C1 segment of cervical spinal cord (tissue), 14 donors: ENCODE results near the gene CDK11B.
"Not testable (repeated sequence)": the region's sequence is repeated elsewhere in the genome, so short reads cannot be mapped to it uniquely, and the experiment has no call there.

Source experiments
- DNase-seq, 14 donors: peaks; one replicate each; lab custom pipeline; 2025; lab: John Stamatoyannopoulos, UW

CDK11B gene

DNA sequence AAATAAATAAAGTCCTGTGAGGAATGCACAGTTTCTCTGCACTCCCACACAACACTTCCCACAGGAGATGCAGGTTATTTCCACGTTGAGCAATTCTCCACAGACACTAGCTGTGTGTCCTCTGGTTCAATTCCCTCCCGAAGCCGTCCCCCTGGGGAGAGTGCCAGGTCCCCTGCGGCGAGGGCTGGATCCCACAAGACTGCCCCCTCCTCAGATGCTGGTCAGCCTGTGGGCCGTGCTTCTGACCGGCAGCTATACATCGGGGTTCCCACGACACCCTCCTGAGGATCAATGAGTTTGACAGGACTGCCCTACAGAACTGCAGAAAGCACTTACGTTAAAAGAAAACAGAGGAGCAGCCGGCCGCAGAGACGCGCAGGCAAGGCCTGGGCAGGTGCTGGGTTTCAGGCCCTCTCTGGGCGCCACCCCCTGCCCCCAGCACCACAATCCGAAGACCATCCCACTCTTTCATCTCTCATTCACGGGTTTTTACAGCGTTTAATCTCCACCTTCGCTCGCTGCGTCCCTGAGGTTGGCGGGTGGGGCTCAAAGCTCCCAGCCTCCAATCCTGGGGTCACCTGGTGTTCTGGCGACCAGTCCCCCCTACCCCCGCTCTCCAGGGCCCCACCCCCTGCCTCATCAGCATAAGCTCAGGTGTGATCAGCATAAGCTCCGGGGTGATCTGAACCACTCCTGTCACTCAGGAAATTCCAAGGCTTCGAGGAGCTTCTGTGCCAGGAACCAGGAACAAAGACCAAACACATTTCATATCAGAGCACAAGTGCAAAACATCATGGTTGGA lies 24.5 kb upstream of the CDK11B start:
- no peak for DNase-seq

DNA sequence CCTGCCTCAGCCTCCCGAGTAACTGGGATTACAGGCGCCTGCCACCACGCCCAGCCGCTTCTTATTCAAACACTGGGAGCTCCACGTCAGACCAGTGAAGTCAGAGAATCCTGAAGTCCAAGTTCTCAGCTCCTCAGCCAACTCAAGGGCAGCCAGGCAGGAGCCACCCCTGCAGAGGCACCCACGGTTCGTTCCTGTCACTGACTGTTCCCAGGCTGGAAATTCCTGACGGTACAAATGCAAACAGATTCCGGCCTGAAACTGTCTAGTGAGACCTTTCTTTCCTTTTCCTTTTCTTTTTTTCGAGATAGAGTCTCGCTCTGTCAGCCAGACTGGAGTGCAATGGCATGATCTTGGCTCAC lies 22.1 kb upstream of the CDK11B start:
- DNase-seq, result no peak

GRCh38 chr1:1680031-1680911 lies 21.5 kb upstream of the CDK11B start:
- DNase-seq, result no peak

- DNase-seq, result peak in 1 of 14 donors; percentile 39
Observed at GRCh38 chr1:1678581-1679380, 20.0 kb upstream of the CDK11B start.

DNA sequence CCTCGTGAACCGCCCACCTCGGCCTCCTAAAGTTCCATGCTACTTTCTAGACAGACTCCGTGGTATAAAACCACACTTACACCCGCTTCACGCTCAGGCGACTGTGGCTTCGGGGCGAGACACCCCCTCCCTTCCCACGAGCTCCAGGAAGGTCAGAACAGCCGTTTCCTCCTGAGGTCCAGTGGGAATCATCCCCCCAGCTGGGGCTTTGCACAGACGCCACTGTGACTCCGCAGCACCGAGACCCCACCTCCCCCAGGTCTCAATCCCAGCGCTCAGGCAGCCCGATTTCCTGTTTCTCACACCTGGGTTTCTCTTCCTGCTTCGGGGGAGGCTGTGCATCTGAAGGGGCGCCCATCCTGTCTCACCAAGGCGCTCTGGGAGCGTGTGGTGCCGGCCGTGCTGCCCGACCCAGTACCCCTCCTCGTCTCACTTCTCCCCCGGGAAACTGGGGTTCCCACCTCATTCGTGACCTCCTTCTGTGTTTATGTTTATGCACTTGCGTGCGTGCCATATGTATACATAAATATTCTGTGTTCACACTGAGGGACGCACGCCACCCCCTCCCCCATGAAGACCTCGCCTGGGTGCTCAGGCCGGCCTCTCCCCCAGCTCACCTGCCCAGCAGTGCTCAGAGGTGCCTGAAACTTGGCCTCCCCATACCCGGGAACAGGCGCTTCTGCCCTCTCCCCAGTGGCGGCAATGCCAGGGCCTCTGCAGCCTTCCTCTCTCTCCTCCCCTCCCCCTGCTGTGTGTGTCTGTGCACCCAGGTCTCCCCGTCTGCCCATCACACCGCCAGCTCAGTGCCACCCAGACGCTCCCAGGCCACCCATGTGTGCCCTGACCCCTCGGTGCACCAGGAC lies 19.1 kb upstream of the CDK11B start:
- DNase-seq, result no peak

- DNase-seq, result not testable (repeated sequence)
Observed at GRCh38 chr1:1676087-1676486, 17.3 kb upstream of the CDK11B start.

GRCh38 chr1:1675218-1675617 lies 16.4 kb upstream of the CDK11B start:
- DNase-seq, result not testable (repeated sequence)

DNA sequence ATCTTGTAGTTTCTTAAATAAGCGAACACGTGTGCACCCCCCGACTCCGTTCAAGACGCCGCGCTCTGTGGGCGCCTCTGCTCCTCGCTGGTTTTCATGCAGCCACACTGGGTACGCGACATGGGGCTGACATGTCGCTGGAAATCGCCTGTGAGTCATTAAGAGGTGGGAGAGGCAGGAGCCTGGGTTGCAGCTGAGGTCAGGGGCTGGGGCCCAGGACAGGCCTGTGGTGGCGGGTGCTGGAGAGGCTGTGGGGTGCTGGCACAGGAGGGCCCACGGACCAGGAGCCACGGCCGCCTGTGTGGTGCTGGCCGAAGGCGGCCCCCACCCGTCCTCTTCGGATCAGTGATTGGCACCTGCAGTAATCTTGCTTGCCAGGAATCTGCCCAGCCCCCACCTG lies 16.0 kb upstream of the CDK11B start:
- DNase-seq, result not testable (repeated sequence)

- DNase-seq, result no peak
Observed at GRCh38 chr1:1672181-1672965, 13.6 kb upstream of the CDK11B start.

DNA sequence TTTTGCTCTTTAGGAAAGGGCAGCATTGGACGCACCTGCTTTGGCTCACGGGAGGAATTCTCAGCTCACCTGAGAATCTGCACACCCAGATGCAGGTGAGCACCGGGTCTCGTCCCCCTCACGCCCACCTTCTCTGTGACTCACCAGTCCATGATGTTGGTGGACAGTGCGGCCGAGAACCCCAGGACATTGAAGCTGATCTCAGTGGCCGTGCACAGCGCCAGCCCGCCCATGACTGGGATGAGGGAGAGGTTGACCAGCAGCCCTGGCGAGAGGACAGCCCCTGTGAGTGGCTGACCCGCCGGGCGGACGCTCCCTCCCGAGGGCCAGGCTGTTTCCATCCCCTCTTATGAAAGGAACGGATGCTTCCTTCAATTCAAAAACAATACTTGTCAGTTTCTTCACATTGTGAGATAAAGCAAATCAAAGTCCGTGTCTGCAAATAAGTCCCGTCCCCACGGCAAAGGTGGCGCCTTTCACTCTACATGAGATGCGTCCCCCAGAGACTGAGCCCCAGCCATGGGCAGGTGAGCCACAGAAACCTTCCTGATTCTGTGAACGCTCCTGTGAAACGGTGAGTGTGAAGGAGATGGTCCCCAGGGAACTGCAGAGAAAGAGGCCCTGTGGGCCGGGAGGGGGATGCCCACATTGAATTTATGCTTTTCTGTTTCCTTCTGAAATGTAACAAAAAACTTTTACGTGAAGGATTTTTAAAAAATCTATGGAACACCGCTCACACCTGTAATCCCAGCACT lies 12.7 kb upstream of the CDK11B start:
- DNase-seq, result no peak

DNA sequence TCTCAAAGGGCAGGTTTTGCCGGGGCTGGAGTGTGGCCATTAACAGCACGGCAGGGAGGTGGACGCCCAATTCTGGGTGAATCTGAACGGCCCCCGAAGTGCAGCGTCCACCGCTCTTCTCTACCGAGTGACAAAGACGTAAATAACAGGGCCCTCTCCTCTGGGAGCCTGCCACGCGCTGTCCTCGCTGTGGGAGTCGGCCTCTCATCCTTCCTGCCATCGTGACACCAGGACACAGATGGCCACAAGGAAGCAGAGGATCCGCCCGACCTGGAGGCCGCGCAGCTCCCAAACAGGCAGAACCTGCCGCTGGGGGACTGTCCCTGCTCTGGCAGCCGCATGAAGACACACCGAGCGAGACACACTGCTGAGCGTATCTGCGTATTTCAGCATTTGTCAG lies 12.1 kb upstream of the CDK11B start:
- no peak for DNase-seq

GRCh38 chr1:1669468-1670440 lies 10.9 kb upstream of the CDK11B start:
- DNase-seq, result no peak

DNA sequence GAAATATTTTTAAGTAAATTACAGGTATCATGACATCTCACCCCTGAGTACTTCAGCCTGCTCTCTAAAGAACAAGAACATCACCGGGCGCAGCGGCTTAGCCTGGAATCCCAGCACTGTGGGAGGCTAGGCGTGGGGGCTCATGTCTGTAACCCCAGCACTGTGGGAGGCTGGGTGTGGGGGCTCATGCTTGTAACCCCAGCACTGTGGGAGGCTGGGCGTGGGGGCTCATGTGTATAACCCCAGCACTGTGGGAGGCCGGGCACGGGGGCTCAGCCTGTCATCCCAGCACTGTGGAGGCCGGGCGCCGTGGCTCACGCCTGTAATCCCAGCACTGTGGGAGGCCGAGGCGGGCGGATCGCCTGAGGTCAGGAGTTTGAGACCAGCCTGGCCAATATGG lies 7.7 kb upstream of the CDK11B start:
- no peak for DNase-seq

DNA sequence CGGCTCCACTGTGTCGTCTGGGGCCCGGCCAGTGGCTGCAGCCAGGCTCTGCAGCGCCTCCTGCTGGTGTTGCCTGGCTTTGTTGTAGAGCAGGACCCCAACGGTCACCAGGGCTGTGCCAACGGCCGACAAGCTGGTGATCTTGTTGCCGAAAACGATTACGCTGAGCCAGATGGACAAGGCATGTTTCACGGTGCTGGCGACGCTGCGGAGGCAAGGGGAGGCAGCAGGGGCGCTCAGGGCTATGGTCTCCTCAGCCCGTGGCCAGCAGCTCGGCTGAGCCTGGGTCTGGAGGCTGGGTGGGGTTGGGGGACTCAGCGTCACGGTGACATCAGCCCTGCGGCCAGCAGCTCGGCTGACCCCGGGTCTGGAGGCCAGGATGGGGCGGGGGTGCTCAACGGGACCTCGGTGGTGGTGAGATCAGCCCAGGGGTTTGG lies 7.0 kb upstream of the CDK11B start:
- no peak for DNase-seq

GRCh38 chr1:1664941-1665814 lies 6.4 kb upstream of the CDK11B start:
- no peak for DNase-seq

DNA sequence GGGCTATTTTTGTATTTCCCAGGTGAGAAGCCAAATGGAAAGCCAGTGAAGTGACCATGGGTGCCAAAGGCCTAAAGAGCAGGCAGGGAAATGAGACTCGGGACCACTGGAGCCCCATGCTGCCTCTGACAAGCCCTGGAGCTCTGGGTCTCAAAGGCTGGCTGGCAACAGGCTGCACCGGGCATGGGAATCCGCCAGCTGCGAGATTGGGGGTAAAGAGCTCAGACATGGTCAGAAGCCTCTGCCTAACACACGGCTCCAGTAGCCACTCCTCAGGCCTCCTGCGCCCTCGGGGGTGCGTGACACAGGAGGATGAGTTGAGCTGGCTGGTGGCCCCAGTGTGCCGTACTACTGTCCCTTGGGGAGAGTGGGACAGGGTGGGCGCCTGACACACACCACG lies 5.5 kb upstream of the CDK11B start:
- DNase-seq, result not testable (repeated sequence)
